ENCODE measurements around the gene PGM5. TPM values are rescaled to one million over a fixed set of nuclear protein-coding genes. Genes with fewer than 3 reads are reported as not detected.
A peak's percentile ranks its signal among the peaks of the same experiment; 100 is the strongest.

Gene PGM5
- total and polyA plus RNA-seq, 2 donors: 206 to 491 TPM

DNA sequence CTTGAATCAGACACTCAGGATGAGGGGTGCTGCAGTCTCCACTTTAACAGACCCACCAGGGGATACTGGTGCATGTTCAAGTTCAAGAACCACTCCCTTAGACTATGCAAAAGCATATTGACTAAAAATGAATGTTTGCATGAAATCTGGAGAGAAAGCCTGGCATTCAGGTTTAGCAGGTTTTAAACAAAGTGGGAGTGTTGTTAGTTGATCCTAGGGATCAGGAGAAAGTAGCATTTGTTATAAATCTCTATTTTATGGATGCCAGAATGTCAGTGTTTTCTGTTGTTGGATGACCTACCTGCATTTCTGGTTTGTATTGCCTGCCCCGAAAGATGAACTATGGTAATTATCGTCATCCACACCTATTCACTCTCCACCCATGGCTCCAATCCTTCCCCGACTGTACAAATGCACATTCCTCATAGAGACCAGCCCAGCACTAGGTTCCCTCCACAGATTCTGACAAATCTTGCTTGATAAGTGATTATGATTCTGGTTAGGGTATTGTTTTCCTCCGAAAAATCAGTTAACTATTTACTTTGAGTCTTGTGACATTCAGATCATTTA, 167.0 kb downstream of the PGM5 start:
- H3K36me3 ChIP-seq (ENCODE audit: insufficient read depth): no peaks in the 10 kb centered on the region
- WGBS: 75% methylated on average over 4 of the region's 4 CpGs
- no peak overlapping the region for H3K4me3 ChIP-seq (ENCODE audit: low read depth, low read length)
- peak; percentile 80 for DNase-seq (ENCODE audit: extremely low spot score)
- H3K4me1 ChIP-seq (ENCODE audit: insufficient read depth): no peaks in the 10 kb centered on the region
- H3K27ac ChIP-seq (ENCODE audit: low read depth): peak overlapping the region; percentile 29

DNA sequence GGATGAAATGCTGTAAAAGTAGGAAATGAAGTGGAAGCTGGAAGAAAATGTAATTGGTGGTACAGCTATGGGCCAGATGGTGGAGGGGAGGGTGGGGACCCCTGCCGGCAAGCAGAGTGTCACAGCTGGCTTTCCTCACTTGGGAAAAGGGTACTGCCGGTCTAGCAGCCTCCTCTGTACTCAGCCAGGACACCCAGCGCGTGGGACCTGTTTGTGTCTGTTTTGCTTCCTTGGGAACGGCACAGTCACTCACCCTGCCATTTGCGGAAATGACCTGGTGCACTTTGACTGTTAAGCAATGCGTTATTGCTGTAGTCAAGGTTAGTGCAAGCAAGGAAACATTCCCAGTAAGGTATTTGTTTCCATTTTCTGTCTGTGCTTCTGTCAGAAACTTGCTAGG, 174.2 kb downstream of the PGM5 start:
- 35% methylated on average over 7 of the region's 7 CpGs for WGBS
- no peaks in the 10 kb centered on the region for H3K36me3 ChIP-seq (ENCODE audit: insufficient read depth)
- no peaks in the 10 kb centered on the region for H3K4me1 ChIP-seq (ENCODE audit: insufficient read depth)
- no peak overlapping the region for H3K4me3 ChIP-seq (ENCODE audit: low read depth, low read length)
- no peak overlapping the region for H3K27ac ChIP-seq (ENCODE audit: low read depth)
- peak; percentile 67 for DNase-seq (ENCODE audit: extremely low spot score)

DNA sequence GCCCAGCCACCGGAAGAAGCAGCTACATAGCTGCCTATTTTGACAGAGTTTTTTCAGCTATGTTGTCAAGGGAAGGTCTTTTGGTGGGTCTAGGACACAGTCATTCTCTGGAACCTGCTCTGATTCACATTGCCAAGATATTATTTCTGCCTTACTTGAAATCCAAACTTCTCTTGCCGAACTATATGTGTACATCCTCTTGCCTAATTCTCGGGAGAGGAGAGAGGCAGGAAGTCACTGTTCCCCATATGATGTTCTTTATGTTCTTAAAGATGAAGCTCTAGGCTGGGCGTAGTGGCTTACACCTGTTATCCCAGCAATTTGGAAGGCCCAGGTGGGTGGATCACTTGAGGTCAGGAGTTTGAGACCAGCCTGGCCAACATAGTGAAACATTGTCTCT, 175.7 kb downstream of the PGM5 start:
- no peak for DNase-seq (ENCODE audit: extremely low spot score)
- Histone ChIP-seq H3K4me3 (ENCODE audit: low read depth, low read length) (no peak overlapping the region), H3K27ac (ENCODE audit: low read depth) (no peak overlapping the region), H3K4me1 (ENCODE audit: insufficient read depth) (no peaks in the 10 kb centered on the region), H3K36me3 (ENCODE audit: insufficient read depth) (no peaks in the 10 kb centered on the region)
- 89% methylated on average over 4 of the region's 4 CpGs for WGBS

DNA sequence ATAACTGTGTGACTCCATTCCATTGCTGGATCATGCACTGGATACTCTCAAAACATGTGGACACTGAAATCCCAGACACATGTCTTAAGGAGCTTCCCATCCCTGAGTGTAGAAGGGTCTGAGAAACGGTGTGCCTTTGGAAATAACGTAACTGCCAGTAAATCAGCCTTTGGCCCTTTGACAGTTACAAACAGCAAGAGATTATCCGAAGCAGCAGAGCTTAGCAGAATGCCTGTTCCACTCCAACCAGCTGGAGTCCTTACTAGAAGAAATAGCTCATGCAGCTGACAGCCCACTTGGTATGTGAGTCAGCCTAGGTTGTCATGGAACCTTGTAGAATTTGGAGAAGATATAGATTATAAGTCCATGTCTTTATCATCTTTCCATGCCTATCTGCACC, 177.3 kb downstream of the PGM5 start:
- no peak overlapping the region for H3K27ac ChIP-seq (ENCODE audit: low read depth)
- no peaks in the 10 kb centered on the region for H3K36me3 ChIP-seq (ENCODE audit: insufficient read depth)
- H3K4me3 ChIP-seq (ENCODE audit: low read depth, low read length): no peak overlapping the region
- H3K4me1 ChIP-seq (ENCODE audit: insufficient read depth): no peaks in the 10 kb centered on the region
- DNase-seq (ENCODE audit: extremely low spot score): no peak
- 32% methylated on average over 3 of the region's 3 CpGs for WGBS

DNA sequence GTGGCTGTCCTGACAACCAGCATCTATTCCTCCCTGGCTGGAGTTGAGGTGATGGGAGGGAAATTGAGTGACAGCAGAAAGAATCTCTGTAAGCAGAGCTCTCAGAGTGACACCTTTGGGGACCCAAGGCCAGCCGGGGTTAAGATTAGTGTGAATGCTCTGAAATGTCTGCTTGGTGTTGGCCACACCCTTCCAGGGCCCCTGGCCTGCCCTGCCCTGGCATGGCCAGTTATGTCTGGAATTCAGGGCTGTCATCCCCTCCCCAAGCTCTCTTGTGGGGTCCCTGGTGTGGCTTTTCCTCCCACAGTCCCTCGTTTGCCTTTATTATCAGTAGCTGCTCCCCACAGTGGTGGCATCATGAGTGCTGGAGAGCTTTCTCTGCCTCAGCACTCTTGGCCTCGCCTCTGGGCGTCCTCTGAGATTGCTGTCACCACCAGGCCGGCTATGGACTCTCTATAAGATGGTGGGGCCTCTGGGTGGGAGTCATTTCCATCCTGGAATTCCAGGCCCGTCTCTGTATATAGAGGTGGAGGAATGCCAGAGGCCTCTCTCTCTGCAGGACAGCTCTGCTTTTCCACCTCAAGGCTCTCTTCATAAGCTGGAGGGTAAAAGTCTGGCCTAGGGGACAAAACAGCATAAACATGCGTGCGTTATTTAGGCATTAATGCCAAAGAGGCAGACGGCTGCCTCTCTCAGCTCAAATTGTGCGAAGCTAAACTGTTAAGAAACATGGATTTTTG, 180.6 kb downstream of the PGM5 start:
- Histone ChIP-seq H3K4me1 (ENCODE audit: insufficient read depth) (no peaks in the 10 kb centered on the region), H3K36me3 (ENCODE audit: insufficient read depth) (no peaks in the 10 kb centered on the region), H3K4me3 (ENCODE audit: low read depth, low read length) (no peak overlapping the region), H3K27ac (ENCODE audit: low read depth) (no peak overlapping the region)
- DNase-seq (ENCODE audit: extremely low spot score): no peak
- 48% methylated on average over 10 of the region's 10 CpGs for WGBS

DNA sequence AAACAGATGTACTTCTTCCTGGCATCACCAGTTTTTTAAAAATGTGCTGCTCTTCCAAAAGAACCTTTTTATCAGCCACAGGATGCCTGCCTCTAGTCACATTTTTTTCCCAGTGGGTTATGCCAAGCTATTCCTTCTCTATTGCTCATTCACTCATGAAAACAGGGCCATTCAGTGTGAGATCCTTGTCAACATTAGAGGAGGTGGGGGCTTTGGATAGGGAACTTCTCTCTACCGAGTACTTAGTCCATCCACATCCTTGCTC, 181.1 kb downstream of the PGM5 start:
- Histone ChIP-seq H3K27ac (ENCODE audit: low read depth) (no peak overlapping the region), H3K4me1 (ENCODE audit: insufficient read depth) (no peaks in the 10 kb centered on the region)
- 63% methylated on average over 1 of the region's 1 CpG for WGBS

DNA sequence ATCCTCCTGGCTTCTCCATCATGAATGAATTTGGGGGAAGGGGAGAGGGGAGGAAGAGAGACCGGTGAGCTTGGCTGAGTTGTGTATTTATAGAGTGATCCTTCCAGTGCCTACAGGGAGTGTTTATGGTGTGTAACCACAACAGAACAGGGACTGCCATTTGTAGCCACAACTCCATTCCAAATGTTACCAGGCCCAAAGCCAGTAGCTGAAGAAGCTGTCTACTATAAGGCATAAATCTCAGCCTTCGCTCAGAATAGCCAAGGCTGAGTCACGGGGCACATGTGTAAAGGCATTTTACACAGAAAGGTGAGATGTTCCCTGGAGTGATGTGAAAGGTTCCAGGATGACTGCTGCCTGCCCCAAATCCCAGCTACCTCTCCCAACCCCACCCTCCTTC, 181.8 kb downstream of the PGM5 start:
- DNase-seq (ENCODE audit: extremely low spot score): no peak
- Histone ChIP-seq H3K27ac (ENCODE audit: low read depth) (no peak overlapping the region), H3K36me3 (ENCODE audit: insufficient read depth) (no peaks in the 10 kb centered on the region), H3K4me1 (ENCODE audit: insufficient read depth) (no peaks in the 10 kb centered on the region), H3K4me3 (ENCODE audit: low read depth, low read length) (no peak overlapping the region)
- WGBS: 47% methylated on average over 3 of the region's 3 CpGs

More for the DNA sequence above, 181.1 kb downstream of the PGM5 start:
- no peak for DNase-seq (ENCODE audit: extremely low spot score)
- Histone ChIP-seq H3K4me3 (ENCODE audit: low read depth, low read length) (no peak overlapping the region), H3K36me3 (ENCODE audit: insufficient read depth) (no peaks in the 10 kb centered on the region)

DNA sequence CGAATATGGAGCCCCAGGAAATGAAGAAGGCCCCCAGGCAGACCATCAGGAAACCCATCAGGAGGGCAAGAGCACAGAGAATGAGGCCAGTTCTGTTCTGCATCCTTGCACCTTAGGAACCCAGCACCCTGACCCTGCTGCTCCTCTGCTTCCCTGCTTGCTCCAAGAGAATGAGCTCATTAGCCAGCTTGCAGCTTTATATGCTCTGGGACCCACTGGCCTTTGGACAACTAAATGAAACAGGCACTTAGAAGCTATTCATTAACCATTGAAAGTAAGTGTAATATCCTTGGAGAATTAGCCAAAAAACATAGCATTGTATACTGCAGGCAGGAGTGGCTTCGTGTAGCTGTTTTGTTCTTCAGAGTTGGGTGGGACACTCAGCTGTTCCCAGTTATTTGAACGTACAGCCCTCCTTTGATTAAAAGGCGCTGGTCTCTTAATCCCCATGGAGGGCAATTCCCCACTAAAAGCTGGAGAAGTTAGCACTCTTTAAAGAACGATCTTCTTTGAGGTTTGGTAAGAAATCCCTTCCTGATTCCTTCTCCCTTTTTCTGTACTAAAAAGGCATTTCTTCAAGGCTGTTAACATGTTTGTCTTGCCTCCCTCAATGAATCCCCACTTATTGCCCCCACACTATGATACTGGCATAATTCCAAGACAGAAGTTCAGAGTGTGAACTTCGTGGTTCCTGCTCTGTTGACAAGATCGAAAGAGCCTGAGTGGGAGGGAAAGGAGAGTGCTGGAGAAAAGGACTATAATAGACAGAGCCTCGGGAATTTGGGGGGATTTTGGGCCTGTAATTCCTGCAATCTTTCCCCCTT, 184.5 kb downstream of the PGM5 start, which contains the start of gene TMEM252:
Gene TMEM252 (minus strand): TSS at position 172 of the 824 bp plus-strand sequence. CDS start 69 bp downstream, at position 103.
- Histone ChIP-seq H3K27ac (ENCODE audit: low read depth) (no peak within 1 kb of the TSS), H3K4me3 (ENCODE audit: low read depth, low read length) (no peak within 1 kb of the TSS), H3K36me3 (ENCODE audit: insufficient read depth) (no peaks in the 10 kb centered on the region), H3K4me1 (ENCODE audit: insufficient read depth) (no peaks in the 10 kb centered on the region)
- no peak for DNase-seq (ENCODE audit: extremely low spot score)
- 32% methylated on average over 8 of the region's 8 CpGs for WGBS

DNA sequence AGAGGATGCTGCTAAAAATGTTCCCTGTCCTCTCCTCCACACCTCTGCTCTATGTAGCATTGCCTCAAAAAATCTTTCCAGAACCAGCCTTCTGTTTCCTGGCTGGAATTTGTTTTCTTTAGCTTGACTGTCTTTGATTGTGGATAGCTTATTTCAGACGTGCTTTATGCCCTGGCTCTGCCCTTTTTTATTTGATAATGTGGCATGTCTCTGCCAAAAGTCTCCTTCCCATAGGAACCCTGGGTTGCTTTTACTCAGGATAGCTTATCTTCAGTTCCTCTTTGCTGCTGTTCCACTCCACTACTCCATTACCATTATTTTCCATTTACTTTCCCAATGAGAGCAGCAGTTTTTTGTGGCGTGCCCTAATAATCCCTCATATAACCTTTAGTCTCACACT, 185.2 kb downstream of the PGM5 start:
- Histone ChIP-seq H3K4me1 (ENCODE audit: insufficient read depth) (no peaks in the 10 kb centered on the region), H3K36me3 (ENCODE audit: insufficient read depth) (no peaks in the 10 kb centered on the region), H3K4me3 (ENCODE audit: low read depth, low read length) (no peak overlapping the region), H3K27ac (ENCODE audit: low read depth) (no peak overlapping the region)
- WGBS: 53% methylated on average over 2 of the region's 2 CpGs
- no peak for DNase-seq (ENCODE audit: extremely low spot score)

DNA sequence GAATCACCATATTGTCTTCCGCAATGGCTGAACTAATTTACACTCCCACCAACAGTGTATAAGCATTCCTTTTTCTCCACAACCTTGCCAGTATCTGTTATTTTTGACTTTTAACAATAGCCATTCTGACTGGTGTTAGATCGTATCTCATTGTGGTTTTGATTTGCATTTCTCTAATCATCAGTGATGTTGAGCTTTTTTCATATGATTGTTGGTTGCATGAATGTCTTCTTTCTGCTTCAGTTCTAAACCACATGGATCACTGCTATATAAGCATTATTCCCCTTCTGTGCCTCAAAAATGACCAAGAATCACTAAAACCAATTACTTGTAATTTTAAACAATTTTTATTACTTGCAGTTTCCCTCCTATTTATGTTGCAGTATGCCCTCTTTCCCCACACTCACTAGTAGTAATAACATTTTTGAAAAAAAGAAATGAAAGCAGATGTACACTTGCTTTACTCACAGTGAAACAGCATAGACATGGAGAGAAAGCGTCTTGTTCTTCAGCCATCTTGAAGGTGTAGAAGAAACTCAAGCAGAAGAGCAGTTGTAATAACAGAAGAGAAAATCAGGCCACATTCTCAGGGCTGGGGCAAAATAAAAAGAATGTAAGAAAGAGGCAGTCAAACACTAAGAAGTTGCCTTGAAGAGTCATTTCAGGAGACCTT, 188.8 kb downstream of the PGM5 start:
- WGBS: 97% methylated on average over 3 of the region's 3 CpGs
- no peak for DNase-seq (ENCODE audit: extremely low spot score)

DNA sequence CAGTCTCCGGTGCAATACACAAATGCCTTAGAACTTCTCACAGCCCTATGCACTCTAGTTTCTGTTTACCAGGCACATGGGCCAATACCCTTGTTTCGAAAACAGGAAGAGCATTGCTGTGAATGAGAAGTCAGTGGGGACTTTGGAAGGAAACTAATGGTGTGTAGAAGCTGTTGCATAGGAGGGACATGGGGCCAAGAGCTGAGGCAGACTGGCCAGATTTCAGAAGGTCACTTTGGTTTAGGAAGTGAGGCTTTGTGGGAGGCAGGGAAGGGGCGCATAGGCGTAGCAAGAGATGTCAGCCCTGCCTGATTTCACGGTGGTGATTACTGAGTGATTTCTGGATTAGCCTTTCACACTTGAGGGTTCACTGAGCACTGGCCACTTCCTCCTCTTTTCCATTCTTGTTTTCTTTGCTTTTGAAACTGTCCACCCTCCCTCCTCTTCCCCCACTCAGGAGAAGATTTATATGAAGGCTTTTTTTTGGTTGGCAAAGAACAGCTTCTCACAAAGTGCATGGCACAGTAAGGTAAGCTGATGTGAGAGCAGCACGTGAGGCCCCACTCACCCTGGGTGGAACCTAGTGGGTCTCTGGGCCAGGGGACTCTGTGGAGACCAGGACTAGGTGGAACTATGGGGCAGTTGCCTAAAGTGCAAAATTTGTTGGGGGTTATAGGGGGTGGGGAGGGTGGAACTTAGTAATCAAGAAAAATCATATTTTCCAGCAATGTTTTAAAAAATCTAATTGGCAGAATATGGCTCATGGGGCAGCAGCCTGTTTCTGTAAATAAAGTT, 190.4 kb downstream of the PGM5 start:
- 76% methylated on average over 6 of the region's 6 CpGs for WGBS
- no peaks in the 10 kb centered on the region for H3K36me3 ChIP-seq (ENCODE audit: insufficient read depth)
- DNase-seq (ENCODE audit: extremely low spot score): no peak
- no peaks in the 10 kb centered on the region for H3K4me1 ChIP-seq (ENCODE audit: insufficient read depth)
- no peak overlapping the region for H3K4me3 ChIP-seq (ENCODE audit: low read depth, low read length)
- no peak overlapping the region for H3K27ac ChIP-seq (ENCODE audit: low read depth)

More for the DNA sequence above, 188.8 kb downstream of the PGM5 start:
- H3K4me1 ChIP-seq (ENCODE audit: insufficient read depth): no peaks in the 10 kb centered on the region
- no peaks in the 10 kb centered on the region for H3K36me3 ChIP-seq (ENCODE audit: insufficient read depth)
- no peak overlapping the region for H3K4me3 ChIP-seq (ENCODE audit: low read depth, low read length)
- no peak overlapping the region for H3K27ac ChIP-seq (ENCODE audit: low read depth)

DNA sequence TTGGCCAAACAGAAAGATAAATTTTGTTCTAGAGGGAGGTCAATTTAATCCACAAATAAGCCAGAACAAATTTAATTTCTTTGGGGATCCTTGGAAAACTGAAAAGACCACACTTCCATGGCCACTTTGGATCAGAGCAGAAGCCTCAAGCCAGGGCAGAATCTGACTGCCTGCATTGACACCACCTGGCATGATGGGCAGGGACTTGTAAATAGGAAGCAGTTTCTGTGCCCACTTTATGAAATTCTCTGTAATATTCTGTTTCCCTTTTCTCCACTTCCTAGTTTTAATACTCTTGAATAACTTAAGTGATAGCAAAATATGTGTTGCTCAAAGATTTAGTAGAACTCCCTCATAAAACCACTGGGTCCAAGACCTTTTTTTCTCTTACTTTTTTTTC, 191.0 kb downstream of the PGM5 start:
- no peaks in the 10 kb centered on the region for H3K4me1 ChIP-seq (ENCODE audit: insufficient read depth)
- H3K36me3 ChIP-seq (ENCODE audit: insufficient read depth): no peaks in the 10 kb centered on the region
- H3K4me3 ChIP-seq (ENCODE audit: low read depth, low read length): no peak overlapping the region
- DNase-seq (ENCODE audit: extremely low spot score): no peak
- H3K27ac ChIP-seq (ENCODE audit: low read depth): no peak overlapping the region

DNA sequence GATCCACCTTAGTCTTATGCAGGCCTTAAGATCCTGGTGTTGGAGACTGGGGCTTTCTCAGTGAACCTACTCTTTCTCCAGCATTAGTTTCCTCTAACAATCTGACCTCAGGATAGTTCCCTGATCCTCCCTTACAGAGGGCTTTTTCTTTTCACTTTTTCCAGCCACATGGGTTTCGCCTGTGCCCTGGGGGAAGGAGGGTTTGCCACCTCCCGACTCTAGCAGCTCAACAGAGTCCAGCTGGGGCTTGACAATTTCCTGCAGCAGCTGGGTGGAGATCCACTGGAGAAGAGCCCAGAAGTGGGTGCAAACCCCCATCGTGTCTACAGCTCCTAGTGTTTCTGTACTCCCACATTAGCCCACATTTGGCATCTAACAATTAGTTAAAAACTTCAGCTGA, 191.8 kb downstream of the PGM5 start:
- Histone ChIP-seq H3K4me1 (ENCODE audit: insufficient read depth) (no peaks in the 10 kb centered on the region), H3K36me3 (ENCODE audit: insufficient read depth) (no peaks in the 10 kb centered on the region), H3K4me3 (ENCODE audit: low read depth, low read length) (no peak overlapping the region), H3K27ac (ENCODE audit: low read depth) (no peak overlapping the region)
- DNase-seq (ENCODE audit: extremely low spot score): no peak
- WGBS: 37% methylated on average over 3 of the region's 3 CpGs

All from urinary bladder (tissue), 4 donors.